Activated B cell treated with CpG ODN at 0.5 μM for 24 hours (primary cell): Measurements from ENCODE around the gene STX19. TPM values are rescaled to one million over a fixed set of nuclear protein-coding genes. Genes with fewer than 3 reads are reported as not detected.
A peak's percentile ranks its signal among the peaks of the same experiment; 100 is the strongest.

Experiments
- ATAC-seq: fragments of 200-7000 bp; cut with Tn5 transposase; one replicate; pipeline ENCODE4 v1.10.0; 2021; ENCODE audit warnings: low read depth, mild to moderate bottlenecking, moderate library complexity
- CTCF ChIA-PET: fragments of 350-600 bp; sonication (Branson Sonifier 250); formaldehyde crosslinking; loops from one replicate; lab custom pipeline; 2021; ENCODE audit warnings: antibody characterized with exemption; lab: Charles Lee
- POLR2A ChIA-PET: fragments of 350-600 bp; sonication (Branson Sonifier 250); formaldehyde crosslinking; loops from one replicate; lab custom pipeline; 2021; ENCODE audit warnings: antibody characterized with exemption; lab: Charles Lee
- DNase-seq: peaks from one replicate; pipeline ENCODE4 v3.0.0; 2022
- H3K27ac Mint-ChIP-seq: one replicate; pipeline ENCODE4 v1.8.0; 2020; ENCODE audit warnings: mixed read lengths
- H3K27me3 Mint-ChIP-seq: one replicate; pipeline ENCODE4 v1.8.0; 2021; ENCODE audit warnings: mixed read lengths
- H3K36me3 Mint-ChIP-seq: one replicate; pipeline ENCODE4 v1.8.0; 2021; ENCODE audit warnings: low read depth, mixed read lengths
- H3K4me1 Mint-ChIP-seq: one replicate; pipeline ENCODE4 v1.8.0; 2021; ENCODE audit warnings: mixed read lengths
- H3K4me3 Mint-ChIP-seq: one replicate; pipeline ENCODE4 v1.8.0; 2020; ENCODE audit warnings: mild to moderate bottlenecking, mixed read lengths
- H3K9me3 Mint-ChIP-seq: one replicate; pipeline ENCODE4 v1.8.0; 2020; ENCODE audit warnings: mixed read lengths
- intact Hi-C: fragments of 100-400 bp; cut with micrococcal nuclease; formaldehyde crosslinking; loops from one replicate; pipeline ENCODE4 v1.15.1; 2024
- total RNA-seq: library from RNA; stranded (reverse); gene quantifications from 2 replicates; pipeline ENCODE4 v1.2.3, GENCODE V29; 2022
- TF ChIP-seq, protein P1 (sequence below): fragments of 200-600 bp; IDR thresholded peaks from one replicate; pipeline ENCODE4 v1.8.0; 2022; ENCODE audit warnings: antibody characterized with exemption, mild to moderate bottlenecking

STX19 gene
- total RNA-seq, 1 donor from 2014 or later: not detected

DNA sequence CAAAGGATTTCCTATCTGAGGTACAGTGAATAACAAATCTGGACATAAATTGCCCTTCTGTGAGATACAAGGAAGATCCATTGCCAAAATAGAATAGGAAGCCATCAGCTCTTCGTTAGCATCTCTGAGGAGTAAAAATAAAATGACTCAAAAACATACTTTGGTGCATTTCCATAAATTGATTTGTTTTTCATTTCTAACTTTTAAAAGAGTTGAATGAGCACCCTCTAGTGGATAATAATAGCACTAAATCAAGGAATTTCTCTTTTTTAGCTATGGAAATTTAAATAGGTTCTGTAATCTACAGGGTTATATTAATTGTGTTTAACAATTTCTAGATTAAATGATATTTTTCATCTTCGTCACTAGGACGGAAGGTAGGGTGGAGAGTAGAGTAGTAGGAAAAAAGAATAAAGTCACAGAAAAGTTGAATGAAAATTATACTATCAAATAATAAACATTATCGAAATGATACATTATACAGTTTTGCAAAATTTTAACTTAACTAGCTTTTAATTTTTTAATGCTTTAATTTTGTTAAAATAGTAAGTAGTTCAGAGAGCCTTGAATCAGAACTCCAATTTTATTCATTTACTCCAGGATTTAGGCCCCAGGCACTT lies 40.9 kb upstream of the STX19 start:
- H3K36me3 Mint-ChIP-seq: peaks cover 57% of the 10 kb centered on the region
- TF ChIP-seq, protein P1, sequence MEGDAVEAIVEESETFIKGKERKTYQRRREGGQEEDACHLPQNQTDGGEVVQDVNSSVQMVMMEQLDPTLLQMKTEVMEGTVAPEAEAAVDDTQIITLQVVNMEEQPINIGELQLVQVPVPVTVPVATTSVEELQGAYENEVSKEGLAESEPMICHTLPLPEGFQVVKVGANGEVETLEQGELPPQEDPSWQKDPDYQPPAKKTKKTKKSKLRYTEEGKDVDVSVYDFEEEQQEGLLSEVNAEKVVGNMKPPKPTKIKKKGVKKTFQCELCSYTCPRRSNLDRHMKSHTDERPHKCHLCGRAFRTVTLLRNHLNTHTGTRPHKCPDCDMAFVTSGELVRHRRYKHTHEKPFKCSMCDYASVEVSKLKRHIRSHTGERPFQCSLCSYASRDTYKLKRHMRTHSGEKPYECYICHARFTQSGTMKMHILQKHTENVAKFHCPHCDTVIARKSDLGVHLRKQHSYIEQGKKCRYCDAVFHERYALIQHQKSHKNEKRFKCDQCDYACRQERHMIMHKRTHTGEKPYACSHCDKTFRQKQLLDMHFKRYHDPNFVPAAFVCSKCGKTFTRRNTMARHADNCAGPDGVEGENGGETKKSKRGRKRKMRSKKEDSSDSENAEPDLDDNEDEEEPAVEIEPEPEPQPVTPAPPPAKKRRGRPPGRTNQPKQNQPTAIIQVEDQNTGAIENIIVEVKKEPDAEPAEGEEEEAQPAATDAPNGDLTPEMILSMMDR: peak; percentile 74
- ChIA-PET CTCF (interaction anchor here (0.8 to 2.5 kb wide), 13 partner anchors 8 to 227 kb away, joined by 3 to 29 read pairs (median 3); no protein-coding TSS in a partner anchor), POLR2A (interaction anchor here (0.7 kb wide), 1 partner anchor 68 kb away, joined by 3 read pairs; no protein-coding TSS in a partner anchor)
- H3K9me3 Mint-ChIP-seq: peaks cover 3% of the 10 kb centered on the region
- no peak overlapping the region for H3K4me3 Mint-ChIP-seq
- H3K27me3 Mint-ChIP-seq: no peaks in the 10 kb centered on the region
- ATAC-seq: no peak
- peaks cover 51% of the 10 kb centered on the region for H3K4me1 Mint-ChIP-seq
- intact Hi-C loops: loop anchor here (1.0 kb wide), 1 partner anchor 65 kb away; no protein-coding TSS in a partner anchor
- H3K27ac Mint-ChIP-seq: no peak overlapping the region
- no peak for DNase-seq

DNA sequence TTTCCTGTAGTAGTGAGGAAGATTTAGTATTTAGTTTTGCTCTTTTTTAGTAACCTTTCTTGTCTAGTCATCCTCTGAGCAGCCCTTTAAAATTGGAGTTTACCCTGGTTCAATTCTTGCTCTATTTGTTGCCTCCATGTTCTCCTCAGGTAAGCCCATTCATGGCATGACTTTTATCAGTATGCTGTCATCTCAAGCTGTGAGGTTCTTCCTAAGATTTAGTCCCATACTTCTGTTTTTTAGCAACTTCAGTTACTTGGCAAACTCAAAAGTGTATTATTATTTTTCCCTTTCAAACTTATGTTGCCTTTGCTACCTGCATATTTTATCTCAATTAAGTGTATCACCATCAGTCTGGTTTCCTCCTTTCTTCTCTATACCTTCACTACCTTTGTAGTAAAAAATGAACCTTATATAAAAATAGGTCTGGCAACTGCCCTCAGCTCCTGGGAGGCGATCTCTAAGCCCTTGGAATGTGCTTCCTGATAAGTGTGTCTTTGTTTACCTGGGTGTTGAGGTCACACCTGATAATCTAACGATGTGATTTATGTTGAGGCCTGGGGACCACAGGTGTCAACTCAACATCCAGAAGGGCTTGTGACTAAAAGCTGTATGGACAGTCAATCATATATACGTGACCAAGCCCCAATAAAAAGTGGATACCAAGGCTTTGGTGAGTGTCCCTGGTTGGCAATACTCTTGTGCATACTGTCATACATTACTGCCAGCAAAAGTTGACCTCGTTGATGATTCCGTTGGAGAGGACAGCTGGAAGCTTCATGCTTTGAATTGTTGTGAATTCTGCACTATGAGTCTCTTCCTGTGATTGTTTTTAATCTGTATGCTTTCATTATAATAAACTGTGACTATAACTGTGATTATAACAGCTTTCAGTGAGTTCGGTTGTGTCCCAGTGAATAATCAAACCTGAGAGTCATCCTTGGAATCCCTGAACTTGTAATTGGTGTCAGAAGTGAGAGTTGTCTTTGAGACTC lies 38.4 kb upstream of the STX19 start:
- intact Hi-C loops: no loop called here
- Mint-ChIP-seq H3K4me1 (peaks cover 58% of the 10 kb centered on the region), H3K27me3 (no peaks in the 10 kb centered on the region), H3K27ac (no peak overlapping the region), H3K4me3 (no peak overlapping the region), H3K36me3 (peaks cover 51% of the 10 kb centered on the region), H3K9me3 (no peaks in the 10 kb centered on the region)
- POLR2A ChIA-PET: no interaction called here
- TF ChIP-seq, protein P1: no peak
- ATAC-seq (no peak), DNase-seq (no peak)
- CTCF ChIA-PET: interaction anchor here (0.8 kb wide), 1 partner anchor 62 kb away, joined by 7 read pairs; no protein-coding TSS in a partner anchor

DNA sequence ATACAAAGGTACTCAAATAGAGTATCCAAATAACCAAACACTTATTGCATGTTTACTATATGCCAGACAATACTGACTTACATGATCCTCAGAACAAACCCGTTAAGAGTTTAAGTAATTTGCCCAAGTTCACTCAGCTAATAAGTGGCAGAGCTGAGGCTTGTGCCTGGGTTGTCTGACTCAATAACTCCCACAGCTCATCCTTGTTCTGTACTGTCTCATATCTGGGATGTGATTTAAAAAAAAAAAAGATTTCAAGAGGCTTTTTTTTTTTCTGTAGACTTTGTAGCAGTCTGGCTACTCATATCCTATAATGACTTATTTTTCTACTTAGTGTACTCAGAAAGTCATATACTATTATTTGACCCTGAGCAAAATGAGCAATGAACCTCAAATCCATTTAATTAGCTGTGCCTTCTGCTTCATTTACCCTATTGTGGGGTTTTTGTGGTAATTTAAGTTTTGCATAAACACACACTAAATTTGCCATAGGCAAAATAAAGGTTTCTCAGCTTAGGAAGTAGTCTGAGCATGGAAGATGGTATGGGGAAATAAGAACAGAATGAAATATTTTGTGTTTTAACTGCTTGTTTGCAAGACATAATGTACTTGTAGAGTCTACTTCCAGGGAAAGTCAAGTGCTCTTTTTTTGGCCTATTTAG lies 37.6 kb upstream of the STX19 start:
- DNase-seq: no peak
- peaks cover 44% of the 10 kb centered on the region for H3K36me3 Mint-ChIP-seq
- H3K27me3 Mint-ChIP-seq: no peaks in the 10 kb centered on the region
- CTCF ChIA-PET: no interaction called here
- intact Hi-C loops: no loop called here
- no peaks in the 10 kb centered on the region for H3K9me3 Mint-ChIP-seq
- TF ChIP-seq, protein P1: no peak
- POLR2A ChIA-PET: interaction anchor here (0.5 kb wide), 1 partner anchor 73 kb away, joined by 4 read pairs; no protein-coding TSS in a partner anchor
- no peak overlapping the region for H3K4me3 Mint-ChIP-seq
- H3K4me1 Mint-ChIP-seq: peaks cover 56% of the 10 kb centered on the region
- ATAC-seq: no peak
- no peak overlapping the region for H3K27ac Mint-ChIP-seq

DNA sequence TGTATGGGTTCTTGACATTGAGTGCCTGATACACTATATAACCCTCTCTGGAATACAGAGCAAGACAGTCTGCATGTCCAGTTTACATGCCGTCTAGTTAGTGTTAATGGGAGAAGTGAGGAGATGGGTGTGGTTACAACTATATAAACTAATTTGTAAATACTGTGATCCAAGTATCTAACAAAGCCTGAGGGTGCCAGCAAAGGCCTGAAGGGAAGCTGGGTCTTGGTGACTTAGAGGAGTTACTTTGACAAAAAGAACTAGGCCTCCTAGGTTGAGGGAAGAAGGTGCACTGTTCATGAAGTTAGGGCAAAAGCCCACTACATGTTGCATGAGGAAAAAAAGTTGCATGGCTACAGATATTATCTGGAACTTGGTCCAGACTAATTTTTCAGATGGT lies 36.7 kb upstream of the STX19 start:
- TF ChIP-seq, protein P1: no peak
- no peak for DNase-seq
- intact Hi-C loops: no loop called here
- Mint-ChIP-seq H3K27me3 (no peaks in the 10 kb centered on the region), H3K4me3 (no peak overlapping the region), H3K27ac (no peak overlapping the region), H3K36me3 (peaks cover 49% of the 10 kb centered on the region), H3K4me1 (peaks cover 50% of the 10 kb centered on the region), H3K9me3 (no peaks in the 10 kb centered on the region)
- CTCF ChIA-PET: no interaction called here
- no peak for ATAC-seq
- POLR2A ChIA-PET: no interaction called here
